ENCODE measurements around the gene NOL7.

The NOL7 gene

GRCh38 chr6:13614926-13615791 lies at the start of gene NOL7:
TSS of gene NOL7 (plus strand) at chr6:13615335. CDS start at chr6:13615359, 24 bp downstream.
- TF ChIP-seq, protein P1, sequence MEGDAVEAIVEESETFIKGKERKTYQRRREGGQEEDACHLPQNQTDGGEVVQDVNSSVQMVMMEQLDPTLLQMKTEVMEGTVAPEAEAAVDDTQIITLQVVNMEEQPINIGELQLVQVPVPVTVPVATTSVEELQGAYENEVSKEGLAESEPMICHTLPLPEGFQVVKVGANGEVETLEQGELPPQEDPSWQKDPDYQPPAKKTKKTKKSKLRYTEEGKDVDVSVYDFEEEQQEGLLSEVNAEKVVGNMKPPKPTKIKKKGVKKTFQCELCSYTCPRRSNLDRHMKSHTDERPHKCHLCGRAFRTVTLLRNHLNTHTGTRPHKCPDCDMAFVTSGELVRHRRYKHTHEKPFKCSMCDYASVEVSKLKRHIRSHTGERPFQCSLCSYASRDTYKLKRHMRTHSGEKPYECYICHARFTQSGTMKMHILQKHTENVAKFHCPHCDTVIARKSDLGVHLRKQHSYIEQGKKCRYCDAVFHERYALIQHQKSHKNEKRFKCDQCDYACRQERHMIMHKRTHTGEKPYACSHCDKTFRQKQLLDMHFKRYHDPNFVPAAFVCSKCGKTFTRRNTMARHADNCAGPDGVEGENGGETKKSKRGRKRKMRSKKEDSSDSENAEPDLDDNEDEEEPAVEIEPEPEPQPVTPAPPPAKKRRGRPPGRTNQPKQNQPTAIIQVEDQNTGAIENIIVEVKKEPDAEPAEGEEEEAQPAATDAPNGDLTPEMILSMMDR (IDR thresholded peaks at IDR 0.05; ENCODE audit: extremely low read depth, insufficient read depth, missing control alignments), result peak; percentile 96
- DNase-seq (ENCODE audit: low spot score), result peak; percentile 98
- in situ Hi-C loops (cut with MboI; ENCODE audit: low pct_unique_long_range_greater_than_20kb, low sequenced_read_pairs, unreplicated experiment), result no loop called here

DNA sequence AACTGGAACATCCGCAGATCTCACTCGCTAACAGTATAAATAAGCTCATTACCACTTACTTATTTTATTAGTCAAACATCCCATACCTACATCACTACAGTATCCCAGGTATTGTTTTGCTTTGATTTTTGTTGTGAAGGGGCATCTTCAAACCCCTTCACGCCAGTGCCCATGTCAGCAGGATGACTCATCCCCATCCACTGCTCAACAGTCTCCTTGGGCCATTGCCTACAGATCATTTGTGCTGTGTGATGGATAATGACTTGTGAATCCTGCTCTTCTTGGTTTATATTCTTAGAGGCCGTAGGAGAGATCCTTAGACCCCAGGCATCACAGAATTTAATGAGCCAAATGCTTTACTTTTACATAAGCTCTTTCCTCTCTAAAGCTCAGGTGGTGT lies 49.2 kb upstream of the NOL7 start:
- DNase-seq (ENCODE audit: low spot score), result no peak
- in situ Hi-C loops (cut with MboI; ENCODE audit: low pct_unique_long_range_greater_than_20kb, low sequenced_read_pairs, unreplicated experiment), result no loop called here
- TF ChIP-seq, protein P1 (IDR thresholded peaks at IDR 0.05; ENCODE audit: extremely low read depth, insufficient read depth, missing control alignments), result no peak

DNA sequence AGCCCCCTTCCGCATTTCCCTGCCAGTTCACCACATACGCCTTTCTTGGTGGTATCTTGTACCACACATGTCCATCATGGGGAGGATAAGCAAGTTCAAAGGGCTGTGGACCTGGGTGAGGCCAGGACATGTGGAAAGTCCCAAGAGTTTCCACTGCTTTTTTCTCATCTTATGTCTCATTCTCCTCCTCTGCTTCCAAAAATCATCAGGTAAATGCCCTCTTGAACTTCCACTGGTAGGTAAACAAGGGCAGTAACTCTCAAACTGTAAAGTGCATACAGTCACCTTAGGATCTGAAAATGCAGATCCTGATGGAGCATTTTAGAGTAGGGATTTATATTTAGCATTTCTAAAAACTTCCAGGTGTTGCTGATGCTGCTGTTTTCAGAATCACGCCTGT lies 48.6 kb upstream of the NOL7 start:
- in situ Hi-C loops (cut with MboI; ENCODE audit: low pct_unique_long_range_greater_than_20kb, low sequenced_read_pairs, unreplicated experiment), result no loop called here
- TF ChIP-seq, protein P1 (IDR thresholded peaks at IDR 0.05; ENCODE audit: extremely low read depth, insufficient read depth, missing control alignments), result no peak
- no peak for DNase-seq (ENCODE audit: low spot score)

DNA sequence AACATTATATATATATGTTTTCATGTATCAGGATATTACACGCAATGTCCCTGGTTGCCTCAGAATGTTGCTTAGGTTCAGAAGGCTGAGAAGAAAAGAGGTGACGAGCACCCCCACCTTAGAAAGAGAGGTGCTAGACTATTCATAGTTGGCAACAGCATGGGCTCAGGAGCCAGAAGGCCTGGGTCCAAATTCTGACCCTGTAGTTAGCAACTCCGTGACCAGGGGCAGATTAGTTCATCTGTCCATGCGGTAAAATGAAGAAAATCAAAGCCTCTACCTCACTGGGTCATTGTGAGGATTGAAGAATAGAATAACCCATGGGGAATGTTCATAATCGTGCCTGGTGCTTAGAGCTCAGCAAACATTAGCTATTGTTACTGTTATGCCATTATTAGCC lies 46.2 kb upstream of the NOL7 start:
- in situ Hi-C loops (cut with MboI; ENCODE audit: low pct_unique_long_range_greater_than_20kb, low sequenced_read_pairs, unreplicated experiment), result no loop called here
- TF ChIP-seq, protein P1 (IDR thresholded peaks at IDR 0.05; ENCODE audit: extremely low read depth, insufficient read depth, missing control alignments), result no peak
- no peak for DNase-seq (ENCODE audit: low spot score)

DNA sequence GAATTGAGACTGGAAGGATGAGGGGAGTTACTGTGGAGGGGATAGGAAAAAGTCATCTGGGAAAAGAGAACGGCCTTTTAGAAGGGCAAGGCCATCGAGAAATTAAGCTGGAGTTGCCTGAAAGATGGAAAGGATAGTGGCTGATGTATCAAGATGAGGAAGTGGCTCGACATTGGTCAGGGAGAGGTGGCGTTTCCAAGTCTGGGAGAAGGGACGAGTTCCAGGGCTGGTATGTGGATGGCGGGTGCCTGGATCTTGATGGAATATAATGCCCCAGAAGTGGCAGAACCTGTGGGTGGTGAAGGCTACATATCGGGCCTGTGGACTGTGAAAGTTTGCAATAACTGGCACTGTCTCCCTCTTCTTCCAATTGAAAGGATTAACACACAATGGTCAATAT lies 42.9 kb upstream of the NOL7 start:
- TF ChIP-seq, protein P1 (IDR thresholded peaks at IDR 0.05; ENCODE audit: extremely low read depth, insufficient read depth, missing control alignments), result no peak
- in situ Hi-C loops (cut with MboI; ENCODE audit: low pct_unique_long_range_greater_than_20kb, low sequenced_read_pairs, unreplicated experiment), result no loop called here
- DNase-seq (ENCODE audit: low spot score), result no peak

DNA sequence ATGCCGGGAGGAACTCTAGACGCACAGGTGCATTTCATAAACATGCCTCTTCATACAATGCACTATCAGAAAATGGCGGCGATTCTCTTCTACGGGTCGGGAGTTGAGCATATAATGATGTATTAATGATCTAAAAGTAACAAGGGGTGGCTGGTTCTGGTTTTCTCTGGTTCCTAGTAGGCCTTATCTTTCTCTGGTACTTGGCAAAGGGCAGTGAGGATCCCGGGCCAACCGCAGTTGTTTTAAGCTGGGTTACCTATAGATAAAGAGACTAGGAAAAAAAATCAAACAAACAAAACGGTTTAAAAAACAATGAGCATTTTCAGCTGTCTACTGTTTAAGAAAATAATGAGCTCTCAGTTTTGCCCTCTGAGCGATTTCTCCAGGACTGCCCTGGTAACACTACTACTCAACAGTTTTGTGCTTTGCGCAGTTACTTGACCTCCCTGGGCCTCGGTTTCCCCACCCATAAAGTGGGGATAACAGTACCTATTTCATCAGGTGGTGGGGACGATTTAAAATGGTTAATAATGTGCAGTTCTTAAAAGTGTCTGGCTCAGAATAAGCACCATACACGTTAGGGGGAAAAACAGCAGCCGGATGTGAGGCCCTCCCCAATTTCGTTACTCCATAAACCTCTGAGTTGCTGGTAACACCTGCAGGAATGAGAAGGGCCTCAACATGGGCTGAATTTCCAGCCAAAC lies 42.0 kb upstream of the NOL7 start:
- TF ChIP-seq, protein P1 (IDR thresholded peaks at IDR 0.05; ENCODE audit: extremely low read depth, insufficient read depth, missing control alignments), result no peak
- in situ Hi-C loops (cut with MboI; ENCODE audit: low pct_unique_long_range_greater_than_20kb, low sequenced_read_pairs, unreplicated experiment), result no loop called here
- no peak for DNase-seq (ENCODE audit: low spot score)
